HG03097 (cell line): Measurements from ENCODE around the gene LMNB1.
"Not testable (repeated sequence)": the region's sequence is repeated elsewhere in the genome, so short reads cannot be mapped to it uniquely, and the experiment has no call there.

Experiments used
- ATAC-seq: cut with Tn5 transposase; IDR thresholded peaks from one replicate; pipeline ENCODE4 v1.9.1; 2021; ENCODE audit not compliant: unreplicated experiment, low FRiP score

LMNB1 gene, protein sequence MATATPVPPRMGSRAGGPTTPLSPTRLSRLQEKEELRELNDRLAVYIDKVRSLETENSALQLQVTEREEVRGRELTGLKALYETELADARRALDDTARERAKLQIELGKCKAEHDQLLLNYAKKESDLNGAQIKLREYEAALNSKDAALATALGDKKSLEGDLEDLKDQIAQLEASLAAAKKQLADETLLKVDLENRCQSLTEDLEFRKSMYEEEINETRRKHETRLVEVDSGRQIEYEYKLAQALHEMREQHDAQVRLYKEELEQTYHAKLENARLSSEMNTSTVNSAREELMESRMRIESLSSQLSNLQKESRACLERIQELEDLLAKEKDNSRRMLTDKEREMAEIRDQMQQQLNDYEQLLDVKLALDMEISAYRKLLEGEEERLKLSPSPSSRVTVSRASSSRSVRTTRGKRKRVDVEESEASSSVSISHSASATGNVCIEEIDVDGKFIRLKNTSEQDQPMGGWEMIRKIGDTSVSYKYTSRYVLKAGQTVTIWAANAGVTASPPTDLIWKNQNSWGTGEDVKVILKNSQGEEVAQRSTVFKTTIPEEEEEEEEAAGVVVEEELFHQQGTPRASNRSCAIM

DNA sequence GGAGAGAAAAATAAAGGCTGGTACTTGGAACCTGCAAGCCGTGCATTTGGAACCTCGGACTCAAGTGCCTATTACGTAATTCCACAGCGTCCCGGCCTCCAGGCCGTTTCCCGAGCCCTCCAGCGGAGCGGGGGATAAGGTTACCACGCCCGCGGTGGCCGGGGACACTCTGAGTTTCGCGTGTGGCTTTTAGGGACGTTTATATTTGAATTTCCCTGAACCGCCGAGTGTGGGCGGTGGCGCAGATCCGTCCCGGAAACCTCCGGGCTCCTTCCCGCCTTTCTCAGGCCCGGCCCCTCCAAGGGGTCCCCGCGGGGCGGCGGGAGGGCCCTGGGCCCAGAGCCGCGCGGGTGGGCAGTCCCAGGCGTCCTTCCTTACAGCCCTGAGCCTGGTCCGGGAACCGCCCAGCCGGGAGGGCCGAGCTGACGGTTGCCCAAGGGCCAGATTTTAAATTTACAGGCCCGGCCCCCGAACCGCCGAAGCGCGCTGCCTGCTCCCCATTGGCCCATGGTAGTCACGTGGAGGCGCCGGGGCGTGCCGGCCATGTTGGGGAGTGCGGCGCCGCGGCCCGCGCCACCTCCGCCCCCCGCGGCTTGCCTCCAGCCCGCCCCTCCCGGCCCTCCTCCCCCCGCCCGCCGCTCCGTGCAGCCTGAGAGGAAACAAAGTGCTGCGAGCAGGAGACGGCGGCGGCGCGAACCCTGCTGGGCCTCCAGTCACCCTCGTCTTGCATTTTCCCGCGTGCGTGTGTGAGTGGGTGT is at the start of gene LMNB1:
Gene LMNB1, plus strand, starts transcription at position 638 of the 758 bp plus-strand sequence. CDS start 373 bp downstream, outside the sequence.
- peak; percentile 60 for ATAC-seq

DNA sequence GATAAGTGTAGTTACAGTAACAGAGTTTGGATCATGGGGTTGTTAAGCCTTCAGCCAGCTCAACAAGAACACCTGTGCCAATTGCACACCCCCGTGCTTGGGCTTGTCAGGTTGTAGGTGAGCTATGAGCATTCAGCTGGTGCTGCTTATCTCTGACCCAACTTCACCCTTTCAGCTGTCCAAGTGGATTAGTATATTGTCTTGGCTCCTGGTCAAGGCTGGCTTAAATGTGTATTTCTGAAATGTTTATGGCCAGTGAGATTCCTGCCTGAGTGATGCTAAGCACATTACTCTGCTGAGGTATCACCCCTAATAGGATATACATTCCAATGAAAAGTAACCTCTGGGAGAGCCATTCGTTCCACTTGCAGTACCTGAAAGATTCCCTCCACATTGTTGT is 44.2 kb upstream of the LMNB1 start:
- no peak for ATAC-seq

DNA sequence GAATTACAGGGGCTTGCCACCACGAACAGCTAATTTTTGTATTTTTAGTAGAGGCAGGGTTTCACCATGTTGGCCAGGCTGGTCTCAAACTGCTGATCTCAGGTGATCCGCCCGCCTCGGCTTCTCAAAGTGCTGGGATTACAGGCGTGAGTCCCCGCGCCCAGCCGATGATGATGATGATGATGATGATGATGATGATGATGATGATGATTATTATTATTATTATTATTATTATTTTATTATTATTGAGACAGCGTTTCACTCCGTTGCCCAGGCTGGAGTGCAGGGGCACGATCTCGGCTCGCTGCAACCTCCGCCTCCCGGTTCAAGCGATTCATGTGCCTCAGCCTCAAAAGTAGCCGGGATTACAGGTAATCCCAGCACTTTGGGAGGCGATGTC is 42.4 kb upstream of the LMNB1 start:
- not testable (repeated sequence) for ATAC-seq

DNA sequence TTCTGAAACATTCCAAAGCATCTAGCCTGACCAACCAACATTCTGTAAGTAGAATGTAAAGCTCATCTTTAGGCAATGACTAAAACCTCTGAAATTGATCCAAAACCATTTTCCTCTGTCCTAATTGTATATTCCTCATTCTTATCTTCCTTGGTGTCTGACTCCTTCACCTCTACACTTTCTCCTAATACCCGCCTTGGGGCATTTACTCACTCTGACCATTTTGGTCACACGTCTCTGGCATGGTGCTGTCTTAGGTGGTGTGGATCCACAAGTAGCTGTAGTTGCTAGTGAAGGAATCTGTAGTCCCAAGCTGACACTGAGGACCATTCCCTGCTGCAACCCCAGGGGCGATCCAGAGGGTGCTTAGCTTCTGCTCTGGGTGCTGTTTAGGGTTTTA is 40.8 kb upstream of the LMNB1 start:
- ATAC-seq, result no peak

DNA sequence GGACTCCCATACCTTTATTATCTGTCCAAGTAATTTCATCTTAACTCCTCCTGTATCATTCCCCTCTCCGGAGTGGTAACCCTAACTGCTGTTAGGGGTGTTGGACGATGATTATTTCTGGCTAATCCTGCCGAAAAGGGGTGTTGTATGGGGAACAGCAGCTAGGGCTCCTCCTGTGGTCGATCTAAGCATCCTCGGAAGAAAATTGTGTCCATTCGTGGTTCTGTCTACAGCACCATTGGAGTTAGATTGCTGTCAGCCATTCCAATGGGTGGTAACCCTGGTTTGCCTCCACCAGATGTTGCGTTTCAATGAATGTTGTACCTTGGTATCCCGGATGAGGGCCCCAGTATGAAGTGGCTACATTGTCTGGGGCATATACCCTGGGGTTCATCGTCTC is 35.6 kb upstream of the LMNB1 start:
- ATAC-seq, result no peak

DNA sequence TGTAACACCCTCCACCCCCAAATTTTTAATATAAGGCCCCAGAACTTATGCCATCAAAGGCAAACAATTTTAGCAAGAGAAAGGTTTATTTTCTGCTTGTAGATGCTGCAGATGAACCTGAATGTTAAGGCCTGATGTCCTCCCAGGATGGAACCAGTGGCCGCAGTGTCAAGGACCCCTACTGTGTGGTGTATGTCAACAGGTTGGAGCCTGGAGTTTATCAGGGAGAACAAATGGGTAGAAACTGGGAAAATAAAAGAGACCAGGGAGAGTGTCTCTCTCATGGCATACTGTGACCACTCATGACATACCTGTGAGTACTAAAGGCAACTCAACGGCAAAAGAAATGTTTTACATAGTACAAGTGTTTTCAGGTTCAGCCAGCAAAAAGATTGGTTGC is 34.5 kb upstream of the LMNB1 start:
- ATAC-seq, result no peak

DNA sequence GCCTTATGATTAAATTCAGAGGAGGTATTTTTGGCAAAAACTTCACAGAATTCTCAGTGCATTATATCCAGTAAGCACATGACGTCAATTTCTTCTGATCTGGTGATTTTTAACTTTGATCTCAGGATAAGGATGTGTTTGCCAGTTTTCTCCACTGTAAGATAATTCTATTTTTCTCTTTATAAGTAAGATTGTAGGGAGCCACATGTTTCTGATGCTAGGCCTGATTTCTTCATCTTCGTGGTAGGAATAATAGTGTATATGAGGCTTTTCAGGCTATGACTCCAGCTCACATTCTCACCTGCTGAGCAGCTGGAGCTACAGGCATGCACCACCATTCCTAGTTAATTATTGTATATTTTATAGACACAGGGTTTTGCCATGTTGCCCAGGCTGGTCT is 32.1 kb upstream of the LMNB1 start:
- ATAC-seq, result no peak

DNA sequence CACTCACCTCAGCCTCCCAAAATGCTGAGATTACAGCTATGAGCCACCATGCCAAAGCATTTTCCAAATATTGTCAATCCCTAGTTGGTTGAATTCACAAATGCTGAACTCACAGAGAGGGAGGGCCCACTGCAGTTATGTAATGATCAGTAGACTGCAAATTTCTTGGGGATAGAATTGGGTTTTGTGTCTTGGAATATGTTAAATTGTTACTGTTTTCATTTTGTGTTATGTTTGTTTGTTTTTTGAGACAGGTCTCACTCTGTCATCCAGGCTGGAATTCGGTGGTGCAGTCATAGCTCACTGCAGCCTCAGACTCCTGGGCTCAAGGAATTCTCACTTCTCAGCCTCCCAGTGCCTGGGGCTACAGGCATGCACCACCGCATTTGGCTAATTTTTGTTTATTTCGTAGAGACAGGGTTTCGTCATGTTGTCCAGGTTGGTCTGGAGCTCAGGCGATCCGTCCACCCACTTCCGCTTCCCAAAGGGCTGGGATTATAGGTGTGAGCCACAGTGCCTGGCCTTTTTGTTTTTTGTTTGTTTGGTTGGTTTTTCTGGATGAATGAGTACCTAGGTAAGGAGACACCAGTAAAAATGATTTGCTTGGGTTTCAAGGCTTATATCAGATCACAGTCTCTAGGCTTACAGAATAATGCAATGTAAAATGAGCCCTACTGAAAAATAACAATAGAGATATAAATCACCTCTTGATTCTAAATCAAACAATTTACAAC is 31.5 kb upstream of the LMNB1 start:
- ATAC-seq, result no peak

DNA sequence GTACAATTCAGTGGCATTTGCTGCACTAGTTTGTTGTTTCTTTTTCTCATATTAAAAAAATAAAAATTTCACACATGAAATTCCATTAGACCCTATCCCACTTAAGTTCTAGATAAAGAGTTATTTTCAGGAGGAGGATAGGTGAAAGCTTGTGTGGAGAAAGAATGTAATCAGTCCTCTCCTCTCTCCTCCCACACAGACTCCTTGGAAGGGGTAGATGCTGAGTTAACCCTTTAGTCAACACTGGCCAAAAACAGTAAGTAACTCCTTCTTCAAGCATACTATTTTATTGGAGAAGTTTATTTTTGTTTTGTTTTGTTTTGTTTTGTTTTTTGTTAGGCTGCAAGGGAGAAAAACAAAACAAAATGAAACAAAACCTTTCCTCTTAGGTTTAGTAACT is 30.6 kb upstream of the LMNB1 start:
- ATAC-seq, result no peak

DNA sequence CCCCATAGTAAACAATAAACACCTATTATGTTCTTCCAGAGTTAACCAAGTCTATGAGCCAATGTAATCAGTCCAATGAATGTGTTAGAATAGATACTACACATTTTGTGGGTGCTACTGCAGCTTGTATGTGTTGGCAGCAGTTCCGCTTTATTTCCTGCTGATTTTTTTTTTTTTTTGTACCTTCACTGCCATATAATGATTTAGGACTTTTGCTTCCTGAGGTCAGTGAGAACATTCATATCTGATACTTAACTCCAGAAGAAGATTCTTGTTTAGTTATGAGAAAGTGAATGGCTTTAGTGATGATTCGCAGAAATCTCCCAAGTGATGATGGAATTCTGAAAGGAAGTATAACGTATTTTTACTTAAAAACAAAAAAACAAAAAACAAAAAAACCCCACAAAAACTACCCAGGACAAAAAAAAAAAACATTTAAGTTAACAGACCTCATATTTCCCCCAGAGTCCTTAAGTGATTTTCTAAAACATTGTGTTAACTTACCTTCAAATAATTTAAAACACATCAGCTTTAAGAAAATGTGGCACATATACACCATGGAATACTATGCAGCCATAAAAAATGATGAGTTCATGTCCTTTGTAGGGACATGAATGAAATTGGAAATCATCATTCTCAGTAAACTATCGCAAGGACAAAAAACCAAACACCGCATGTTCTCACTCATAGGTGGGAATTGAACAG is 24.7 kb upstream of the LMNB1 start:
- no peak for ATAC-seq

DNA sequence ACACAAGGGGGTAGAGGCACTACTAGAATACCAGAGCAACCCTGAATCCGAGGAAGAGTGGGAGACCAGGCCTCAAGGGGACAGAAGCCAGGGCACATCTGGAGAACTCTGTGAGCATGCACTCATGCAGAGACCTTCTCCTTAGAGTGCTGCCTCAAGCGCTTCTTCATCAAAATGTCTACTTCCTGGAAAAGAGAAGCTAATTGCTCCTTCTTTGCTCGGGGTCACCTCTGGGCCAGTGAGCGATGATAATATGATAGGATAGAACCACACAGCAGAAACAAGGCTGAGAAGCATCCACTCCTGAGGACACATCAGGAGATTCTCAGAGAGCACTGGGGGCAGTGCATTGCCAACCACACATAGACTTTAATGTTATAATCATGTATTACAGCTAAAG is 23.7 kb upstream of the LMNB1 start:
- no peak for ATAC-seq

DNA sequence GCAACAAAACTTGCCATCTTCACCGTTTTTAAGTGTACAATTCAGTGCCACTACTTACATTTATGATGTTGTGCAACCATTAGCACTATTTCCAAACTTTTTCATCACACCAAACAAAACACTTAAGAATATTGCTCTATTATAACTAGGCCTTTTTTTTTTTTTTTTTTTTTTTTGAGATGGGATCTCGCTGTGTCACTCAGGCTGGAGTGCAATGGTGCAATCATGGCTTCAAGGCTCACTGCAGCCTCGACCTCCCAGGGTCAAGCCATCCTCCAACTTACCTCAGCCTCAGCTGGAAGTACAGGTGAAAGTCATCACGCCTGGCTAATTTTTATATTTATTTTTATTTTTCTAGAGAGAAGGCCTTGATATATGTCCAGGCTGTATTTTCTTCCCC is 22.3 kb upstream of the LMNB1 start:
- no peak for ATAC-seq

DNA sequence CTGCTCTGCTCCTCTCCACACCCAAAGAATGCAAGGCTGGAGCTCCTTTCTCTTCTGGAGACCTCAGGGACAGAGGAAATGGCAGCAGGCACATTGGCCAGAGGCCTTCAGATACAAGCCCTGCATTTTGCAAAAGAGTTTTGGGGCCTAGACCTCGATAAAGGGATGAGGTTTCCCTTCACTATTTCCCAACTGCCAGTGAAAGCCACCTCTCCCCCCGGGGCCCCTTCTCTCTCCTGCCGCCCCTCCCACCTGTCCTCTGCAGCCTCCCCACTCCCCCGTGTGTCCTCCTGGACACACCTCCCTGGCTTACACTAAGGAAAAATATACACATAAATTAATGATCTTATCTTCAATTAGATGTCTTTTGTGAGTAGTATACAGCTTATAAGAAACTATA is 21.3 kb upstream of the LMNB1 start:
- ATAC-seq, result no peak

DNA sequence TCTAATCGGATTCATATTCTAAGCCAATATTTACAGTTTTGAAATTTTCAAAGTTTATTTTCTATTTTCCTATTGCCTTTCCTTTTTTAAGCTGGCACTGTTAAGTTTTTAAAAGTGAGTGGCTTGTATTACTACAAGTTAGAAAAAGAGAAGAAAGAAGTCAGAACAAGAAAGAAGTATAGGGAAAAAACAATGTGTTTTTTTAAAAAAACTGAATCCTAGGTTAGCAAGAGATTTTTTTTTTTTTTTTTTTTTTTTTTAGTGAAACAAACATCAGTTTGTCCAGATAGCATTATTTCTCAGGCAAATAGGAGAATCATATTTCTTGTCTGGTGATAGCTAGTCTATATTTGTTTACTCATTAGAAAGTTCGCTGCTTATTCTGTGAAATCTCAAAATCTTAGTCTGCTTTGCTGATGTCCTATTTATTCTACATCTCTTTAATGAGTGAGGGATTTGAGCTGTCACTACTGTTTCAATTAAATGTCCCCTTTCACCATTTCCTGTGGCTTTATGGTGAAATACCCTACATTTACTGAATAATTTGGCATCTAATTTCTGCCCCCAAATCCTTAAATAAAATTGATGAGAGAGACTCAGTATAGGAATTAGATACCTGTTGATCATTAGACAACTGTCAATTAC is 19.1 kb upstream of the LMNB1 start:
- no peak for ATAC-seq

DNA sequence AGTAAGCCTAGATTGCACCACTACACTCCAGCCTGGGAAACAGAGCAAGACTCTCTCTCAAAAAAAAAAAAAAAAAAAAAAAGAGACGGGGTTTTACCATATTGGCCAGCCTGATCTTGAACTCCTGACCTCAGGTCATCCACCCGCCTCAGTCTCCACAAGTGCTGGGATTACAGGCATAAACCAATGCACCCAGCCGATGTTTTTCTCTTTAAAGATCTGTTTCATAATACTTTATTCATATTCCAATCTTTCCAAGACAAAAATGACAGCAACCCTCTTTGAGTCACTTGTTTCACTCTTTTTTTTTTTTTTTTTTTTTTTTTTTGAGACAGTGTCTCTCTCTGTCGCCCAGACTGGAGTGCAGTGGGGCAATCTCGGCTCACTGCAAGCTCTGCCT is 13.6 kb upstream of the LMNB1 start:
- ATAC-seq, result no peak

DNA sequence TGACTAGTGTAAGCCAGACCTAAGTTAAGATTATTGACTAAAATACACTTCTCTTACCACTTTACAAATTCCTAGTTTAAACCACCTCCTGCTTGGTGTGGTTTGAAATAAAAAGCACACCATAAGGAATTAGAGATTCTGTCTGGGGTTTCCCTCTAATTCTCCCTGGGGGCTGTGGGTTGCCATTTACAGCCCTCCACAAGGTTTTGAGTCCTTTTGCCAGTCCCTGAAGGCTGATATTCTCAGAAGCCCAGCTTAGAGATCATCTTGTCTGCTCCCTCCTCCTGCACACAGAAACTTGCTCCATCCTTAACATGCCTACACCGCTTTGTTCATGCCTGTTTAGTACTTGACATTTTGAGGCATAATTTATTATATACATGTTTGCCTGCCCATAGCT is 7.2 kb upstream of the LMNB1 start:
- no peak for ATAC-seq

DNA sequence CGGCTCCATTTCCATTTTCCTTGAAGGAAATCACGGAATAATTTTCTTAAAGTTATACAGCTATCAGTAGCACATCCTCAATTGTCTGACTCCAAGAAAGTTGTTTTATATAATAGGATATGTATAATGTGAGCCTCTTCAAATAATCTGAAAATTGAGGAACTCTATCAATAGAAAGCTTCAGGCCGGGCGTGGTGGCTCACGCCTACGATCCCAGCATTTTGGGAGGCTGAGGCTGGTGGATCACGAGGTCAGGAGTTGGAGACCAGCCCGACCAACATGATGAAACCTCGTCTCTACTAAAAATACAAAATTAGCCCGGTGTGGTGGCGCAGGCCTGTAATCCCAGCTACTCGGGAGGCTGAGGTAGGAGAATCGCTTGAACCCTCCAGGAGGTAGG is 3.4 kb upstream of the LMNB1 start:
- not testable (repeated sequence) for ATAC-seq

DNA sequence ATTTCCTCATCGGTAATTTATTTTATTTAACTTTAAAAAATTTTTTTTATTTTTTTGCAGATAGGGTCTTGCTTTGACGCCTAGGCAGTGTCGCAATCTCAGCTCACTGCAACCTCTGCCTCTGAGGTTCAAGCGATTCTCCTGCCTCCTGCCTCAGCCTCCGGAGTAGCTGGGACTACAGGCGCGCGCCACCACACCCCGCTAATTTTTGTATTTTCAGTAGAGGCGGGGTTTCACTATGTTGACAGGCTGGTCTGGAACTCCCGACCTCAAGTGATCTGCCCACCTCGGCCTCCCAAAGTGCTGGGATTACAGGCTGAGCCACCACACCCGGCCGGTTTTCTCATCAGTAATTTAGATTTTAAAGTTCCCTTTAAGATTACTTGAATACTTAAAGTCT is 2.3 kb upstream of the LMNB1 start:
- not testable (repeated sequence) for ATAC-seq

DNA sequence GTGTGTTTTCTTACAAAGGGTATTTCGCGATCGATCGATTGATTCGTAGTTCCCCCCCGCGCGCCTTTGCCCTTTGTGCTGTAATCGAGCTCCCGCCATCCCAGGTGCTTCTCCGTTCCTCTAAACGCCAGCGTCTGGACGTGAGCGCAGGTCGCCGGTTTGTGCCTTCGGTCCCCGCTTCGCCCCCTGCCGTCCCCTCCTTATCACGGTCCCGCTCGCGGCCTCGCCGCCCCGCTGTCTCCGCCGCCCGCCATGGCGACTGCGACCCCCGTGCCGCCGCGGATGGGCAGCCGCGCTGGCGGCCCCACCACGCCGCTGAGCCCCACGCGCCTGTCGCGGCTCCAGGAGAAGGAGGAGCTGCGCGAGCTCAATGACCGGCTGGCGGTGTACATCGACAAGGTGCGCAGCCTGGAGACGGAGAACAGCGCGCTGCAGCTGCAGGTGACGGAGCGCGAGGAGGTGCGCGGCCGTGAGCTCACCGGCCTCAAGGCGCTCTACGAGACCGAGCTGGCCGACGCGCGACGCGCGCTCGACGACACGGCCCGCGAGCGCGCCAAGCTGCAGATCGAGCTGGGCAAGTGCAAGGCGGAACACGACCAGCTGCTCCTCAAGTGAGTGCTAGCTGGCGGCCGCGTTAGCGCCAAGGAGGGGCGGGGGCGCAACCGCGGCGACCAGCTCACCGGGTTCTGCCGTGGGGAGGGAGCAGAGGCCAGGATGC is 480 bp downstream of the LMNB1 start:
- ATAC-seq, result no peak
